Upper lobe of left lung (tissue), 6 donors: ENCODE measurements around the gene OR10A6. TPM values are rescaled to one million over a fixed set of nuclear protein-coding genes. Genes with fewer than 3 reads are reported as not detected.

Experiments used
- ATAC-seq, 2 donors: fragments of 200-7000 bp; cut with Tn5 transposase; one replicate each; pipeline ENCODE4 v1.9.1; 2022; ENCODE audit warnings: mild to moderate bottlenecking in 2 of 2, moderate library complexity in 2 of 2; ENCODE audit not compliant: low FRiP score in 2 of 2
- DNase-seq, 2 donors: peaks; one replicate each; pipeline ENCODE4 v3.0.0-alpha.2; 2019 to 2020
- H3K27ac ChIP-seq, 4 donors: fragments of 200-600 bp; sonication (generic); one replicate each; pipeline ENCODE4 v1.5.1; 2016 to 2019
- H3K27me3 ChIP-seq, 4 donors: fragments of 200-600 bp; sonication (generic); one replicate each; pipeline ENCODE4 v1.5.1; 2017 to 2019
- H3K36me3 ChIP-seq, 4 donors: fragments of 200-600 bp; sonication (generic); one replicate each; pipeline ENCODE4 v1.5.1; 2016 to 2019
- H3K4me1 ChIP-seq, 4 donors: fragments of 200-600 bp; sonication (generic); one replicate each; pipeline ENCODE4 v1.5.1; 2018 to 2019
- H3K4me3 ChIP-seq, 4 donors: fragments of 200-600 bp; sonication (generic); one replicate each; pipeline ENCODE4 v1.5.1; 2017 to 2019; ENCODE audit warnings: mild to moderate bottlenecking in 2 of 4, moderate library complexity in 1 of 4
- H3K9me3 ChIP-seq, 4 donors: fragments of 200-600 bp; sonication (generic); one replicate each; pipeline ENCODE4 v1.5.1; 2018 to 2019
- CTCF ChIP-seq, 6 experiments: fragments of 450-650 bp in 4 of 6; fragments of 200-600 bp in 2 of 6; sonication (generic) in 2 of 6; IDR thresholded peaks; one replicate each; pipeline ENCODE4 v1.5.1; 2016 to 2019; ENCODE audit warnings: antibody characterized with exemption in 6 of 6
- EP300 ChIP-seq, 4 donors: sonication (generic); formaldehyde crosslinking; IDR thresholded peaks; one replicate each; pipeline ENCODE4 v1.5.1; 2017; ENCODE audit warnings: antibody characterized with exemption in 4 of 4, control low read depth in 2 of 4
- POLR2A ChIP-seq, 4 donors: fragments of 450-650 bp; IDR thresholded peaks; one replicate each; pipeline ENCODE4 v1.5.1; 2016 to 2017; ENCODE audit warnings: antibody characterized with exemption in 4 of 4, mild to moderate bottlenecking in 2 of 4
- POLR2AphosphoS5 ChIP-seq, 2 donors: sonication (generic); formaldehyde crosslinking; IDR thresholded peaks; one replicate each; pipeline ENCODE4 v1.5.1; 2017; ENCODE audit warnings: antibody characterized with exemption in 2 of 2
- WGBS, 2 donors: methylation state at CpG; one replicate each; pipeline ENCODE4 v1.1.5; 2017 to 2018; 5-methylcytosine and 5-hydroxymethylcytosine counted together
- total RNA-seq, 6 donors: library from RNA; depleted of rRNA in 4 of 6; stranded (reverse); fragments of >200 nt in 4 of 6; gene quantifications; one replicate each; pipeline versions ENCODE4 v1.1.0 to v1.2.1, GENCODE V29; 2016 to 2021
- donor health status: DM: no; HTN: no; CAD: no; lungs with moderate emphysema.
- donor health status: DM: no; HTN: yes; CAD: no; lungs with severe emphysema.

Gene OR10A6
- total RNA-seq, 6 donors from 2014 or later = not detected

GRCh38 chr11:7896009-7896785, 34.9 kb downstream of the OR10A6 start:
- ATAC-seq = no peak
- no peaks in the 10 kb centered on the region for H3K36me3 ChIP-seq
- no peak overlapping the region for H3K4me3 ChIP-seq
- 38 to 43% methylated on average over 1 of the region's 1 CpG for WGBS, 2 donors
- no peaks in the 10 kb centered on the region for H3K9me3 ChIP-seq
- TF ChIP-seq CTCF (IDR thresholded peaks at IDR 0.05) (no peak), POLR2AphosphoS5 (IDR thresholded peaks at IDR 0.05) (no peak), EP300 (IDR thresholded peaks at IDR 0.05) (no peak), POLR2A (IDR thresholded peaks at IDR 0.05) (no peak)
- DNase-seq = no peak
- H3K27me3 ChIP-seq = no peaks in the 10 kb centered on the region
- no peak overlapping the region for H3K27ac ChIP-seq
- H3K4me1 ChIP-seq = peaks cover 0 to 13% (median 4%) of the 10 kb centered on the region in 4 donors

- H3K27me3 ChIP-seq = no peaks in the 10 kb centered on the region
- H3K4me1 ChIP-seq = peaks cover 0 to 13% (median 4%) of the 10 kb centered on the region in 4 donors
- H3K36me3 ChIP-seq = no peaks in the 10 kb centered on the region
- DNase-seq (no peak), ATAC-seq (no peak)
- H3K9me3 ChIP-seq = no peaks in the 10 kb centered on the region
- no peak overlapping the region for H3K4me3 ChIP-seq
- TF ChIP-seq POLR2A (IDR thresholded peaks at IDR 0.05) (no peak), EP300 (IDR thresholded peaks at IDR 0.05) (no peak), CTCF (IDR thresholded peaks at IDR 0.05) (no peak), POLR2AphosphoS5 (IDR thresholded peaks at IDR 0.05) (no peak)
- whole genome bisulfite sequencing, 2 donors = 36 to 47% methylated on average over 3 of the region's 3 CpGs
- H3K27ac ChIP-seq = no peak overlapping the region
Measured at GRCh38 chr11:7894251-7894650, 36.8 kb downstream of the OR10A6 start.

DNA sequence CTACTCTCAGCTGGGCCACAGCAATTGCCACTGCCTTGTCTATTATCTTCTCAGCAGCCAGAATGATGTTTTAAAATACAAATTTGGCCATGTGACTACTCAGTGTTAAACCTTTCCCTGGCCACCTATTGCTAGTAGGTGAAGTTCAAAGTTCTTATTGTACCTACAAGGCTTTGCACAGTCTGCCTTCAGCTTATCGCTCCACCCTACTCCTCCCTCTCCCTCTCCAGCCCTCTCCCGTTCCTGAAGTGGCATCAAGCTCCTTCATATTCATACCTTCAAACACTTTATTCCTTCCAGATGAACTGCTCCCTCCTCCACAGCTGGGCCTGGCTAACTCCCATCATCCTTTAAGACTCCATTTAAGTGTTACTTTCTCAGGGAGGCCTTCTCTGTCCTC, 37.3 kb downstream of the OR10A6 start:
- DNase-seq = peak in 1 of 2 donors; percentile 33
- Histone ChIP-seq H3K4me1 (peaks cover 0 to 13% (median 4%) of the 10 kb centered on the region in 4 donors), H3K27ac (peak overlapping the region in 1 of 4 donors; percentile 50), H3K27me3 (no peaks in the 10 kb centered on the region), H3K9me3 (no peaks in the 10 kb centered on the region), H3K36me3 (no peaks in the 10 kb centered on the region), H3K4me3 (no peak overlapping the region)
- TF ChIP-seq POLR2A (IDR thresholded peaks at IDR 0.05) (no peak), CTCF (IDR thresholded peaks at IDR 0.05) (no peak), POLR2AphosphoS5 (IDR thresholded peaks at IDR 0.05) (no peak), EP300 (IDR thresholded peaks at IDR 0.05) (no peak)
- peak; percentile 18 to 80 for ATAC-seq
- 60 to 71% methylated on average over 2 of the region's 2 CpGs for WGBS, 2 donors

GRCh38 chr11:7892840-7893254, 38.2 kb downstream of the OR10A6 start:
- Histone ChIP-seq H3K9me3 (no peaks in the 10 kb centered on the region), H3K27ac (peak overlapping the region in 2 of 4 donors; percentile 17 to 50), H3K27me3 (no peaks in the 10 kb centered on the region), H3K36me3 (no peaks in the 10 kb centered on the region), H3K4me3 (no peak overlapping the region), H3K4me1 (peaks cover 0 to 13% (median 4%) of the 10 kb centered on the region in 4 donors)
- WGBS, 2 donors = 3 to 8% methylated on average over 2 of the region's 2 CpGs
- peak; percentile 64 to 81 for ATAC-seq
- TF ChIP-seq CTCF (IDR thresholded peaks at IDR 0.05) = peak; percentile 35 to 81 (median 58)
- no peak for TF ChIP-seq POLR2AphosphoS5 (IDR thresholded peaks at IDR 0.05)
- no peak for DNase-seq
